AML-193 (cell line): ENCODE data around the gene ZNF764.

Experiments
- DNase-seq, 2 experiments: peaks; one replicate each; lab custom pipeline; 2025; lab: John Stamatoyannopoulos, UW

The ZNF764 gene

DNA sequence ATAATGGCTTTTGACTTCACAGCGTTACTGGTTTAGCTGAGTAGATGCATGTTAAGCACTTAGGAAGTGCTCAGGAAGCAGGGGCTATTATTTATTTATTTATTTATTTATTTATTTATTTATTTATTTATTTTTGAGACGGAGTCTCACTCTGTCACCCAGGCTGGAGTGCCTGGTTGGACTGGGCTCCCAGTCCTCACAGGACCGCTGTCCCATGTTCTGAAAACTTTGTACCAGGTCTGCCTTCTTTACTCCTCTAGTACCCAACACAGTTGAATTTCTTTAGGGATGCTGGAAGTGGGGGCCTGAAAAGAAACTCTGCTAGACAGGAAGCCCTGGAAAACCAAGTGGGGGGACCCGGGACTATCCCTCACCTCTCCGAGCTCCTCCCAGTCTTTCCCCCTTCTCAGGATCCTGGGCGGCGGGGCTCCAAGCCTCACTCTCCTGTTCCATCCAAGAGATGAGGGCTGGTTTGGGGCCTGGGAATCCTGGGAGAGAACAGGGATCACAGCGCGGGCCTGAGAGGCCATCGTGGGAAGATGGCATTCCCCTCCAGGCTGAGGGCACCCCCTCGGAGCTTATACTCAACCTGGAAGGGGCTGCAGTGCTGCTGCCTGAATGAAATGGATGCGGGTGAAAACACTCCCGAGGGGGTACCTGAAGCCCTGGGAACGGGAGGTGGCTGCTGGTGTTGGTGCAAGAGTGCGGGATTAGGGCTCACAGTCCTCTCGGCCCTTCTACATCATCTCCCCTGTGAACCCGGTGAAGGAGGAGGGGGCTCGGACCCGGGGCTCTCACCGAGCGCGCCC lies 12.7 kb upstream of the ZNF764 start:
- DNase-seq, result no peak

DNA sequence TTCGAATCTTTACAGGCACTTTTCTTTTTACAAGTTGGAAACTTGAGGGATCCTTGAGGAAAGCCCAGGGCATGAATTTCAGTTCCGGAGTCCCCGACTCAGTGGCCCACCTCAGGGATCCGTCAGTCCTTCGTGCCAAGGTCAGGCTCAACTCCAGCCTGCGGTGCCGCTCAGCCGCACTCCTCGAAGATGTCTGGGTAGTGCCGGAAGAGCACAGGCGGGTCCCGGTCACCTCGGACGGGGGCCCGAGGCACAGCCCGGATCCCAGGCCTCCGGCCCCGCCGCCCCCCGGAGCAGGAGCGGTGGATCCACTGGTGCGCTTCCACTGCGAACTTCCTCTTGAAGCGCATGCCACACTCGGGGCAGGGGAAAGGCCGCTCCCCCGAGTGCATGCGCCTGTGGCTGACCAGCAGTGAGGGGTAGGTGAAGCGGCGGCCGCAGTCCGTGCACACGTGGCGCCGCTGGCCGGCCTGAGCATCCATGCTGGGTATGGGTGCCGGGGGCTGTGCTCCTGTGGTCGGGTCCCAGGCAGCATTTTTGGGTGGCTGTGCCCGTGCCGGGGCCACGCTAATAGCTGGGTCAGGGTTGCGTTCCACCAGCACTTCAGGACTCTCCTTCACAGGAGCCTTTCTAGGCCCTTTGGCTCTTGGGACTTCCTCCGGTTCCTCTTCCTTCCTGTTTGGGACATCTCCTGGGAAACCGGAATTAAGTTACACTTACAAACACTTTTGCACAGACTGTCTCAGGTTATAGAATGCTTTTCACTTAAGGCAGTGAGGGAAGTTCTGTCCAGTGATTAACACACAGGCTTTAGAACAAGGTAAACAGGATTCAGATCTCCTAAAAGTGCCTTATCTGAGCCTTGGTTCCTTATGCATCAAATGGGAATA lies 11.8 kb upstream of the ZNF764 start:
- no peak for DNase-seq

DNA sequence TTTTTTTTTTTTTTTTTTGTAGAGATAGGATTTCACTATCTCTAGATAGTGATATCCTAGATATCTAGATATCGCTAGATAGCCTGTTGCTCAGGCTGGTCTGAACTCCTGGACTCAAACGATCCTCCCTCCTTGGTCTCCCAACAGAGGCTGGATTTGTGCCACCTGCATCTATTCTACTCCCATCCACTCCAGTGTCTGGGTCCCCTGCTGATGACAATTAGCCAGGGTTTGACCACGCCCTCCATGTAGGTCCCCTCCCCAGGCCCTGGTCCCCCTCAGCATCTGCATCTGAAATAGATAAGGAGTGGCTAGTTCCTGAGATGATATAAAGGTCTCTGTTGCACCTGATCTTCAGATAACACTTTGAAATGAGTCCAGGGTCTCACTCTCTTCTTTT lies 11.1 kb upstream of the ZNF764 start:
- no peak for DNase-seq

GRCh38 chr16:30567991-30568638 lies 9.9 kb upstream of the ZNF764 start:
- DNase-seq, result peak; percentile 47 to 76

GRCh38 chr16:30567160-30567990 lies 9.2 kb upstream of the ZNF764 start:
- DNase-seq, result no peak

GRCh38 chr16:30566531-30566930 lies 8.4 kb upstream of the ZNF764 start:
- no peak for DNase-seq

GRCh38 chr16:30565984-30566383 lies 7.8 kb upstream of the ZNF764 start:
- DNase-seq, result no peak

DNA sequence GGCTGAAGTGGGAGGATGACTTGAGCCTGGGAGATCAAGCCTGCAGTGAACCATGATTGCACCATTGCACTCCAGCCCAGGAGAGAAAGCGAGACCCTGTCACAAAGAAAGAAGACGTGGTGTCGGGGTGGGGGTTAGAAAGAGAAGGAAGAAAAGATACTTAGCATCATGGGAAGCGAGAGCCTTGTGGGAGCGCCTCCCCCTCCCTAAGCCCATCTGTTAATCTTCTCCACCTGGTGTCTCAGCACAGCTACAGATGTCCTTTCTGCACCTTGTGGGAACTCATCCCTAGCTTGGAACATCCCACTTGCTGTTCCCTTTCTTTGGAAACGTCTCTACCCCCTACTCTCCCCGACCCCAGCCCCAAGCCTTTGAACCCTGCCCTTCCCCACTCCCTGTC lies 7.4 kb upstream of the ZNF764 start:
- no peak for DNase-seq

GRCh38 chr16:30562021-30562420 lies 3.8 kb upstream of the ZNF764 start:
- no peak for DNase-seq

GRCh38 chr16:30561089-30561816 lies 3.1 kb upstream of the ZNF764 start:
- DNase-seq, result peak in 1 of 2 experiments; percentile 8

- no peak for DNase-seq
Observed at GRCh38 chr16:30559690-30560089, 1.5 kb upstream of the ZNF764 start.

DNA sequence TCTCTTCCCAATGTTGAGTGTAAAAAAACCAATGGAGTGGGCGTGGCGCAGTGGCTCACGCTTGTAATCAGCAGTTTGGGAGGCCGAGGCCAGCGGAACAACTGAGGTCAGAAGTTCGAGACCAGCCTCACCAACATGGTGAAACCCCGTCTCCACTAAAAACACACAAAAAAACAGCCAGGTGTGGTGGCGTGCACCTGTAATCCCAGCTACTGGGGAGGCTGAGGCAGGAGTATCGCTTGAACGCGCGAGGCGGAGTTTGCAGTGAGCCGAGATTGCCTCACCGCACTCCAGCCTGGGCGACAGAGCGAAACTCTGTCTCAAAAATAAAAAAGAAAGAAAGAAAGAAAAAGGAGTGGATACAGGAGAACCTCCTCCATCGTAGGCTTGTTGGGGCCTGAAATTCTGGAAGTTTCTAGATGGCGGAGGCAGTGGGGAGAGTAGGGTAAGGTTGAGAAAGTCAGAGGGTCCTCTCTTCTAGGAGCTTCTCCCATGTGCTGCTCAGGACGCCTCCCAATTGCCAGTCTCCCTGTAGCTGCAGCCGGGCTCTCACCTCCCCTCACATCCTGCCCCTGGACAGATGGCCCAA lies 709 bp upstream of the ZNF764 start:
- DNase-seq, result no peak

GRCh38 chr16:30557707-30557956 lies 542 bp downstream of the ZNF764 start:
- no peak for DNase-seq

DNA sequence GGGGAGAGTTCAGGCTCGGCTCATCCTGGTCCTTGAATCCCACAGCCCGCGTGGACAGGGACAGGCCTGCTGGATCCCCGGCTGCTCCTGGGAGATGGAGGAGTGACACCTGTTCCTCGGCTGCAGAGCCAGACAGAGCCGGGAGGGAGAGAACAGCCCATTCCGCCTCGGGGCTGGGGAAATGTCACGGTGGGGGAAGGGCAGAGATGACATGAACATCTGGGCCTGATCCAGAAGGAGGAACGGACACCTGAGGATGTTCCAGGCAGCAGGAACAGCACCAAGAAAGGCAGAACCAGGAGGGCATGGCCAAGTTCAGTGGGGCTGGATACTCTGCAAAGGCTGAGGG lies 2.1 kb downstream of the ZNF764 start:
- DNase-seq, result no peak

GRCh38 chr16:30555315-30556124 lies 2.7 kb downstream of the ZNF764 start:
- no peak for DNase-seq

DNA sequence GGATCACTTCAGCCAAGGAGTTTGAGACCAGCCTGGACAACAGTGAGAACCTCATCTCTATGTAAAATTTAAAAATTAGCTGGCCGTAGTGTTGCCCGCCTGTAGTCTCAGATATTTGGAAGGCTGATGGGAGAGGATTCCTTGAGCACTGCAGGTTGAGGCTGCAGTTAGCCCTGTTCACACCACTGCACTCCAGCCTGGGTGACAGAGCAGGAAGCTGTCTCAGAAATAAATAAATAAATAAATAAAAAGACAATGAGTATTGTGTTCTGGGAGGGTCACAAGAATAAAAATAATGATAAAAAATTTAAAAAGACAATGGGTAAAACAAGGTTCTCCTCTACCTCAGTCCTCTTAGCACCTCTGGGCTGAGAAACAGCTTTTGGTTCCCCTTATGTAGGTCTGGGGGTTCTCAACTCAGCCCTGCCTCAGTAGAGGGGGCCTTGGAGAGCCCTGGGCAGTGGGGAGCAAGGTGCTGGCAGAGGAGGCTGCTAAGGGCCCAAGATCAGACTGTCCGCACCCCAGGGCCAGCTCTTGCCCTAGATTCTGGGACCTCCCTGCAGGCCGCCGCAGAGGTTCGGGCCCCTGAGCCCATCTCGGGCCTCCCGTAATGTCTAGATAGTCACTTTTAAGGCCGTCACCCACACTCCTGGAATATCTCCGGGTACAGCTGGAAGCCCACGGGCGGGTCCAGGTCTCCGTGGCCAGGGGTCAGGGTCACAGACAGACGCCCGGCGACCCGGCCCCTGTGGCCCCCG lies 3.4 kb downstream of the ZNF764 start:
- DNase-seq, result no peak

DNA sequence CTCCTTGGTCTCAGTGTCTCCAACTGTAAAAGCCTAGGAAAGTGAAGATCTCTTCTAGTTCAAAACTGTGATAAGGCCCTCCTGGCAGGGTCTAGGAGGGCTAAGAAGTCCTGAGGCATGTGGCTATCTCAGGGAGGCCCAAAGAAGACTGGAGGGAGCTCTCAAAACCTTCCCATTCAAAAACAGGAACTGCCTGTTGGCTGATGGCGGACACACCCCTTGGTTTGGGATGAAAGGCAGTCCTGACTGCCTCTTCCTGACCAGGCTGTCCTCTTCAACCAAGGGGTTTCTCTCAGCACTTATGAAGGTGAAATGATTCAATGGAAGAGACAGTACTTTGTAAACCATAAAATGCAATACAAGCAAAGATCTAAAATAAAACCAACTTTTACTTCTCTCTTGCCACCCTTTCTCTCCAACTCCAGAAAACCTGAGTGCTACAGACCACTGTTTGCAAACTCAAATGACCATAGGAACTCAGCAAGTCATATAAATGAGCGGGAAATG lies 4.7 kb downstream of the ZNF764 start:
- DNase-seq, result no peak

DNA sequence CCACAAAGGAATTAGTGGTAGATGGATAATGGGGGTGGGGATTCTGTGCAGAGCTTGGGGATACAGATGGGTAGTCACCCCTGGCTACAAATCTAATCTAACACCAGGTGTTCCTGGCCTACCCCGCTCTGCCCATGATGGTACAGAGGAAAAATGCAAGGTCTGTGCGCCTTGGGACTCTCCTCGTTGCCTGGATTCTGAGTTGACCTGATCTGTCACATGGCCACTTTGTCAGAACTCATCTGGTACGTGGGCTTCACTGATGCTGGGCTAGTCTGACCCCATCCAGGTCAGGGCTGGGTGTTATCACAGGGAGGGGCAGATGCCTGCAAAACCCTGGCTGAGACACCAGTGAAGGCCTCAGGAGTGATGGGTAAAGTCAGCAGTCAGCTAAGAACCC lies 5.2 kb downstream of the ZNF764 start:
- no peak for DNase-seq

GRCh38 chr16:30551781-30552180 lies 6.4 kb downstream of the ZNF764 start:
- no peak for DNase-seq
